ENCODE measurements around the gene GOLGB1.
A peak's percentile ranks its signal among the peaks of the same experiment; 100 is the strongest.
"Not testable (repeated sequence)": the region's sequence is repeated elsewhere in the genome, so short reads cannot be mapped to it uniquely, and the experiment has no call there.

GOLGB1 gene

DNA sequence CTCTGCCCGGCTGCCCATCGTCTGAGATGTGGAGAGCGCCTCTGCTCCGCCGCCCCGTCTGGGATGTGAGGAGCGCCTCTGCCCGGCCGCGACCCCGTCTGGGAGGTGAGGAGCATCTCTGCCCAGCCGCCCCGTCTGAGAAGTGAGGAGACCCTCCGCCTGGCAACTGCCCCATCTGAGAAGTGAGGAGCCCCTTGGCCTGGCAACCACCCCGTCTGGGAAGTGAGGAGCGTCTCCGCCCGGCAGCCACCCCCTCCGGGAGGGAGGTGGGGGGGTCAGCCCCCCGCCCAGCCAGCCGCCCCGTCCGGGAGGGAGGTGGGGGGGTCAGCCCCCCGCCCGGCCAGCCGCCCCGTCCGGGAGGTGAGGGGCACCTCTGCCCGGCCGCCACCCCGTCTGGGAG is 60.8 kb downstream of the GOLGB1 start:
- H3K27me3 Mint-ChIP-seq; H3K4me1 Mint-ChIP-seq (ENCODE audit: low read depth); H3K27ac Mint-ChIP-seq; H3K4me3 Mint-ChIP-seq: not testable (repeated sequence)
- peaks cover 17% of the 10 kb centered on the region for H3K9me3 Mint-ChIP-seq (ENCODE audit: low read depth)
- peaks cover 45% of the 10 kb centered on the region for H3K36me3 Mint-ChIP-seq

DNA sequence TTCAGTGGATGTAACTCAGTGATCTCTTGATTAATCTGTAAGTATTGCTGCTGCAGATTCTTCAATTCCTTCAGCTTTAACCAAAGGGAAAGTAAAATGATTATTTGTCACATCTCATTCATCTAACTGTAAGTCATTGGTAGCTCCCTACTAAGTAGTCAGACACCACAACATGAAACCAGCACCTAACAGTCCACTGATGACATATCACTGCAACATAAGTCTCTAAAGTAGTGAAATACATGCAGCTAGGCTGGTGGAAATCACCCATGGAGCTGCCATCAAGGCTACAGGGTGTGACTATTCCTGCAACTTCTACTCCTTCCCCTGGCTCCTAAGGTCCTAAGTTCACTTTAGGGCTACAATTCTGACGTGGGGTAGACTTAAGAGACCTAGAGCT is 67.7 kb downstream of the GOLGB1 start:
- H3K4me3 Mint-ChIP-seq: no peak overlapping the region
- H3K4me1 Mint-ChIP-seq (ENCODE audit: low read depth): no peaks in the 10 kb centered on the region
- no peaks in the 10 kb centered on the region for H3K27me3 Mint-ChIP-seq
- no peak overlapping the region for H3K27ac Mint-ChIP-seq
- peaks cover 38% of the 10 kb centered on the region for H3K36me3 Mint-ChIP-seq
- H3K9me3 Mint-ChIP-seq (ENCODE audit: low read depth): peaks cover 17% of the 10 kb centered on the region

DNA sequence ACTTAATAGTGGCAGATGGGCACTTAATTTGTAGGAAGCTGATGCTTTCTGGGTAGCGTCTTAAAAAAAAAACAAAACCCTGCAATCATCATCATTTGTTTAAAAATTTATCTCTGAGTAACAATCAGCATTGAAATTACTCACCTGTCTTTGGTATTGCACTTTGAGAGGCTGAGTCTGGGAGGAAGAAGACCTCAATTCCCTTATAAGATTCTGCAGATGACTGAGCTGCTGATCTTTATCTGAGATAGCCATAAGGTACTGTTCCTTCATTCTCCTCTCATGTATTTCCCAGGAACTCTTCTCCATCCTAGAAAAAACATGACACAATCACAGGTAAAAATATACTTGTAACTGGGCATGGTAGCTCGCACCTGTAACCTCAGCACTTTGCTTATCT is 72.4 kb downstream of the GOLGB1 start:
- Mint-ChIP-seq H3K4me3 (no peak overlapping the region), H3K4me1 (ENCODE audit: low read depth) (no peaks in the 10 kb centered on the region), H3K9me3 (ENCODE audit: low read depth) (no peaks in the 10 kb centered on the region), H3K27me3 (no peaks in the 10 kb centered on the region), H3K27ac (no peak overlapping the region), H3K36me3 (peaks cover 27% of the 10 kb centered on the region)

DNA sequence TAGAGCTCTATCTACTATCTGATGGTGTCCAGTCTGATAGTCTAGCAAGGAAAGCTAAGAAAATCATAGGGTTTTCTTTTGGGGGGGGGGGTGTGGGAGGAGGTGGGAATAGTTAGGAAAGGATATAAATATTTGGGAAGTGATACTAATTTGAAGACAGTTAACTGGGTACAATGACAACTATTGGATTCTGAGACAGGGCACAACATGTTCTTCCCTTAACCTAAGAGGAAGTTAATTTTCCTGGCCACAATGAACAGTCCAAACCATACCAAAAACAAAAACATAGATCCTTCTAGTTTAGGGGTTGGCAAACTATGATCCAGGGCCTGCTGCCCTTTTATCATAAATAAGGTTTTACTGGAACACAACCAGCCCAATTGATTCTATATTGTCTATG is 78.9 kb downstream of the GOLGB1 start:
- peaks cover 31% of the 10 kb centered on the region for H3K36me3 Mint-ChIP-seq
- H3K27me3 Mint-ChIP-seq: no peaks in the 10 kb centered on the region
- no peaks in the 10 kb centered on the region for H3K4me1 Mint-ChIP-seq (ENCODE audit: low read depth)
- H3K9me3 Mint-ChIP-seq (ENCODE audit: low read depth): no peaks in the 10 kb centered on the region
- no peak overlapping the region for H3K4me3 Mint-ChIP-seq
- H3K27ac Mint-ChIP-seq: no peak overlapping the region

DNA sequence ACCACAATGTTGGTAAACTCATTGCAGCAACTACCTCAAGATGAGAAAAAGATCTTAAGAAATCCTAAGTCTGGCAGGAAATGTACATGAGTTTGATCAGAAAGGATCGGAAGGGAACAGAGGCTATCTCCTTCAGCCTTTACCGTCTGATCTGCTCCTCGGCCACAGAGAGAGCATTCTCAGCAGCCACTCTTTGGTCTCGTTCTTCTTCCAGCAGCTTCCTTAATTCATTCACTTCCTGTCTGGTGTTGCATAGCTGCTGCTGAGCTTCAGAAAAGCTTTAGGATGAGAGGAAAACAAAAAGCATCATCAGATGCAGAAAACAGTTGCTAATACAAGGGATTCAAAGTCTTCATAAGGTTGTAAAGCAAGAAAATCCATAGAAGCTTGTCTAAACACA is 82.2 kb downstream of the GOLGB1 start:
- H3K9me3 Mint-ChIP-seq (ENCODE audit: low read depth): no peaks in the 10 kb centered on the region
- H3K4me1 Mint-ChIP-seq (ENCODE audit: low read depth): no peaks in the 10 kb centered on the region
- peaks cover 31% of the 10 kb centered on the region for H3K36me3 Mint-ChIP-seq
- H3K27ac Mint-ChIP-seq: no peak overlapping the region
- no peak overlapping the region for H3K4me3 Mint-ChIP-seq
- no peaks in the 10 kb centered on the region for H3K27me3 Mint-ChIP-seq

DNA sequence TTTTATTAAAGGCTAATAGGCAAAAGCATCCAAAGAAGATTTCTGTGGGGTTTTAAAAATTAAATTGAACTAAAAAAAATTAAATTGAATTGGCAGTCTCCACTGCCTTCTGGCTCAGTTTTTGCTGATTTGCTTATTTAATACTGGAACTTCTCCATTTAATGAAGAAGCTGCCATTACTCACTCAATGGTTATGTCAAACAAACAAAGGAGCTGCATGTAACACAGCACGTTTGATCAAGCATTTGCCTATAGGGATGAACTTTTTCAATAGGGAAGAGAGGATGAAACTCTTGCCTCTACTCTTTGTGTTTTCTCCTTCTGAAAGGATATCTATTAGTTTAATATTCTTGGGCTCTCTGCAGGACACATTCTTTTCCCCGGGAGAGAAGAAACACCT is 84.1 kb downstream of the GOLGB1 start:
- no peak overlapping the region for H3K27ac Mint-ChIP-seq
- H3K27me3 Mint-ChIP-seq: no peaks in the 10 kb centered on the region
- H3K9me3 Mint-ChIP-seq (ENCODE audit: low read depth): no peaks in the 10 kb centered on the region
- peaks cover 28% of the 10 kb centered on the region for H3K36me3 Mint-ChIP-seq
- no peak overlapping the region for H3K4me3 Mint-ChIP-seq
- H3K4me1 Mint-ChIP-seq (ENCODE audit: low read depth): peaks cover 11% of the 10 kb centered on the region

DNA sequence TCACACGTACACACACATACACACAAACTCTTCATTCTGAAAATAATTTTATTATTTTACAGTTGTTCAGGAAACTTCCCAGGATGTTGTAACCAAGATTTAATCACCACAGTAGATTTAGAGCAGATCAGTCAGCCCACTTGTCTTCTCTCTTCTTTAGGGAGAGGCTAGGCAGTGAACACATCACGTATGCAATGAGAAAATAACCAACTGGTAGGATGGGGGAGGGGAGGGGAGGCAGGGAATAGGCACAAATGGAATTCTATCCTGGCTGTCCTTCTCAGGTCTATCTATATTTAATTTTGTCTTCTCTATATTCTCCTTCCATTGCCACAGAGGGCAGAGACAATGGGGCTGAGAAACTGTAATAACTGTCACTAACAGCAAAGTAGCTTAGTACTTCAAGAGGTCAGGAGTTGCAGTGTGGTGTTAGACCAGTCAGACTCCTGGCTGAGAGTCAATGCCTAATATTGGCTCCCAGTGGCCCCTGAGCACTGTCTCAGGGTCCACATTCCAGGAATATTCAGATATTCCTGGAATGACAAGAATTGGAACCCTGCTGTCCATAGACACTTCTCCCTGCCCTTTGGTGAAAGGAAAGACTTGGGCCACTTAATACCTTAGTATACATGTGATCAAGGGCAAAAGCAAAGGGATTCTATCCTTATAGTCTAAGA is 86.2 kb downstream of the GOLGB1 start:
- H3K36me3 Mint-ChIP-seq: peaks cover 27% of the 10 kb centered on the region
- no peak overlapping the region for H3K27ac Mint-ChIP-seq
- H3K9me3 Mint-ChIP-seq (ENCODE audit: low read depth): no peaks in the 10 kb centered on the region
- peaks cover 31% of the 10 kb centered on the region for H3K4me1 Mint-ChIP-seq (ENCODE audit: low read depth)
- no peak overlapping the region for H3K4me3 Mint-ChIP-seq
- no peaks in the 10 kb centered on the region for H3K27me3 Mint-ChIP-seq

DNA sequence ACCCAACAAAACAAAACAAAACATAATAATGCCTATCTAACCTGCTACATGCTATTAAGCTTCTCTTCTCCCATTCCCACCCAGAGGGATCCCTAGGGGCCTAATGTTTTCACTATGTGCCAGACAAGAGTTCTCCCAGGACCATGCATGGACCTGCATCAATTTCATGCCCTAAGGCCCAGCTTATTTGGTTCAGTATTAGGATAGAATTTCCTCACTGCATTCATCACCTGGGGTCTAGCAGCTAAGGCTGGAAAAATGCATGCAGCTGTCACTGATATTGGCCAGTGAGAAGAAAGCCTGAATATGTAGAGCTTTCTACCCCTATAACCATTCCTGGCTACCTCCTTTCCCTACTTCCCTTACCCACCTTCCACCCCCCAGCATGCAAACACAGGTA is 86.8 kb downstream of the GOLGB1 start:
- peaks cover 37% of the 10 kb centered on the region for H3K4me1 Mint-ChIP-seq (ENCODE audit: low read depth)
- H3K4me3 Mint-ChIP-seq: no peak overlapping the region
- no peaks in the 10 kb centered on the region for H3K27me3 Mint-ChIP-seq
- no peaks in the 10 kb centered on the region for H3K9me3 Mint-ChIP-seq (ENCODE audit: low read depth)
- peaks cover 33% of the 10 kb centered on the region for H3K36me3 Mint-ChIP-seq
- no peak overlapping the region for H3K27ac Mint-ChIP-seq

DNA sequence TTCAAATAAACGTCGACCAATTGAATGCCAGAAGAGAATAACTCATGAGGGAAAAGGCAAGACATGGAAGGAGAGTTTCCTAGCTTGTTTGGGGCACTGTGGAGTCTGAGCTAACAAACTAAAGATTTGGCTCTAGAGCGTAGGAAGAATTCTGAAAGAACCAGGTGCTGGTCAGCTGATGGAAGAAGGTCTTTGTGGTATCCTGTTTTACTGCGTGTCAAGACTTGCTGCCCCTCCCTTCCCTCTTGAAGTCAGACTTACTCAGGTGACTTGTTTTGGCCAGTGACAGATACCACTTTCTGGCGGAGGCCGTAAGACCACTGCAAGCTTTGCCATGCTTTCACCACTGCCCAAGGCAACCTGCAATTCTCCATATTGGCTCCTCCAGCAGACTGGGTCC is 88.2 kb downstream of the GOLGB1 start:
- Mint-ChIP-seq H3K9me3 (ENCODE audit: low read depth) (no peaks in the 10 kb centered on the region), H3K36me3 (peaks cover 29% of the 10 kb centered on the region), H3K27me3 (no peaks in the 10 kb centered on the region), H3K27ac (peak overlapping the region; percentile 99), H3K4me1 (ENCODE audit: low read depth) (peaks cover 50% of the 10 kb centered on the region), H3K4me3 (peak overlapping the region; percentile 97)

DNA sequence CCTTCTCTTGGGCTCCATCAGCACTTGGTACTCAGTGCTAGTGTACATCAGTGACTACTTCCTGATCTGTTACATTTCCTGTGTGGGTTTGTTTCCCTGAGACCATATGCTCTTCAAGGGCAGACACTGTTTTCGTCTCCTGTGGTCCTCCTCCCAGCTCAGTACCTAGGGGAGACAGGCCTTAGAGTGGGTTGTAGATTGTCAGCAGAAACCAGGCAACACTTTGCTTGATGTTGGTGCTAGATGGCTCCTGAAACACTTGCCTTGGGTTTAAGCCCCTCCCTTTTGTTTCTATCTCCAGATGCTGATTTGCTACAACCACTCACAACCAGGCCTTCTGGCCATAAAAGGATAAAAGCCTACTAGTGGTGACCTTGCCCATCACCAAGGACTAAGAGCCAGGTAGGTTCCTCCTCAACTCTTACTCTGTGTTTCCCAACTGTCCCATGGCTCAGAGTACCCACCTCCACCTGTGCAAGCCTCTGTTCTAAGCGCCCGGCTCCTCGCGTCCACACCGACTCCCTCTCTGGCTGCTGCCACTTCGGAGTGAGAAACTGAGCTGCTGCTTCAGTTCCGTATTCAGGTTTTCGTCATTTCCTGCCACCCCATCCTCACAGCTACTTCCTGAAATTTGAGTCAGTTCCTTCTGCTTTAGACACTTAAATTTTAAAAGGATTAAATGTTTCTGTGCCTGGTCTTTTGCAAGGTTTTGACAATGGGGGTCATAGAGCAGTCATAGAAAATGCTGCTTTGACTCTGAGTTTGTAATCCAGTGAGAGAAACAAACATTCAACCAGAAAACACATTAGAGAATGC is 89.0 kb downstream of the GOLGB1 start, which contains the start of gene HCLS1:
HCLS1 (minus strand) TSS at position 548 of the 816 bp plus-strand sequence. CDS start 2,556 bp downstream, outside the sequence.
- peaks cover 55% of the 10 kb centered on the region for H3K4me1 Mint-ChIP-seq (ENCODE audit: low read depth)
- H3K9me3 Mint-ChIP-seq (ENCODE audit: low read depth): no peaks in the 10 kb centered on the region
- peak within 1 kb of the TSS; percentile 99 for H3K27ac Mint-ChIP-seq
- peak within 1 kb of the TSS; percentile 97 for H3K4me3 Mint-ChIP-seq
- H3K36me3 Mint-ChIP-seq: peaks cover 31% of the 10 kb centered on the region
- no peaks in the 10 kb centered on the region for H3K27me3 Mint-ChIP-seq

DNA sequence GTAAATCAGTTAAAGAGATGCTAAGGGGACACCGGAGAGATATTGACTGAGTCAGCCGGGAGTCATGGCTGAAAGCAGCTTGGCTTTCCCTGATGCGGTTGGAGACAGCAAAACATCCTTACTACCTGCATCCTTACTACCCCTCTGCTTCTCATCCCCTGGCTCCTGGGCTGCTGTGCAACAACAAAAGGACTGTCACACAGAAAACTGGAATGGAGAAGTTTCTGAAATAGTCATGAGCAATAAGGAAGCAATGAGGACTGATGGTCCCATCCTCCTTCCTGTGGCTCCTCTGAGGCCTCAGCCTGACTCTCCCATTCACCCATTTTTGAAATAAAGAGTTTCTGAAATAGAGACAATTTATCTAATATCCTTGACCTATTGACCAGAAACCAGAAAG is 90.0 kb downstream of the GOLGB1 start:
- H3K27ac Mint-ChIP-seq: peak overlapping the region; percentile 99
- H3K27me3 Mint-ChIP-seq: no peaks in the 10 kb centered on the region
- H3K4me1 Mint-ChIP-seq (ENCODE audit: low read depth): peaks cover 63% of the 10 kb centered on the region
- H3K36me3 Mint-ChIP-seq: peaks cover 28% of the 10 kb centered on the region
- H3K9me3 Mint-ChIP-seq (ENCODE audit: low read depth): no peaks in the 10 kb centered on the region
- peak overlapping the region; percentile 97 for H3K4me3 Mint-ChIP-seq

DNA sequence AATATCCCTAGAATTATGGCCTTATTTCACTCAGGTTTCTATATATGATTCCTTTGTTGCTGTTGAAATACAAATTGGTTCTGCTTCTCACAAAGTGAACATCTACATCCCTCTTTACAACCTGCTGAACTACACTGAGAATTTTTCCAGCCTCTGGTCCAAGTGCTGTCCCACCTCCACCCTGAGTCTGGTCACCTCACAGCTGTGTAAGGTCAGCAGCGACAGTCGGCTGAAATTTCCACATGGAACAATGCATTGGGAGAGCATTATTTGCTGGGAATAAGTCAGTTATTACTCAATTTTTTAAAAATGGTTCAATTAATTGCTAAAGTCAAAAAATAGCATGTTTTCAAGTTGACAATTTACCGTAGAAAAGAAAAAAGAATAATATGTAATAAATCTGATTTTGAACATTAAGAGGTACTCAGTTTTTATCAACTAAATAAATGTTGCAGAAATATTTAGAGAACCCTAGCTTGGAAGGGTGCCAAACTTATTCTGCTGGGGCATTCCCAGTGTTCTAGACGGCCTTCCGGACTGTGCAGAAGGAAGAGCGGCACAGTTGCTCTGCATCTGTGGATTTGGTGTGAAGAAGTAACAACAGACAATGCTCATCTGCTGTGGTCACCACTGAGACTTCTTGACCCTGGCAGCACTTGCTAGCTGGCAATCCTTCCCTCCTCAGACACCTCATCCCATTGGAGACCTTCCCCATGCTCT is 90.7 kb downstream of the GOLGB1 start:
- no peaks in the 10 kb centered on the region for H3K9me3 Mint-ChIP-seq (ENCODE audit: low read depth)
- peak overlapping the region; percentile 97 for H3K4me3 Mint-ChIP-seq
- peak overlapping the region; percentile 99 for H3K27ac Mint-ChIP-seq
- peaks cover 70% of the 10 kb centered on the region for H3K4me1 Mint-ChIP-seq (ENCODE audit: low read depth)
- H3K27me3 Mint-ChIP-seq: no peaks in the 10 kb centered on the region
- H3K36me3 Mint-ChIP-seq: peaks cover 26% of the 10 kb centered on the region

DNA sequence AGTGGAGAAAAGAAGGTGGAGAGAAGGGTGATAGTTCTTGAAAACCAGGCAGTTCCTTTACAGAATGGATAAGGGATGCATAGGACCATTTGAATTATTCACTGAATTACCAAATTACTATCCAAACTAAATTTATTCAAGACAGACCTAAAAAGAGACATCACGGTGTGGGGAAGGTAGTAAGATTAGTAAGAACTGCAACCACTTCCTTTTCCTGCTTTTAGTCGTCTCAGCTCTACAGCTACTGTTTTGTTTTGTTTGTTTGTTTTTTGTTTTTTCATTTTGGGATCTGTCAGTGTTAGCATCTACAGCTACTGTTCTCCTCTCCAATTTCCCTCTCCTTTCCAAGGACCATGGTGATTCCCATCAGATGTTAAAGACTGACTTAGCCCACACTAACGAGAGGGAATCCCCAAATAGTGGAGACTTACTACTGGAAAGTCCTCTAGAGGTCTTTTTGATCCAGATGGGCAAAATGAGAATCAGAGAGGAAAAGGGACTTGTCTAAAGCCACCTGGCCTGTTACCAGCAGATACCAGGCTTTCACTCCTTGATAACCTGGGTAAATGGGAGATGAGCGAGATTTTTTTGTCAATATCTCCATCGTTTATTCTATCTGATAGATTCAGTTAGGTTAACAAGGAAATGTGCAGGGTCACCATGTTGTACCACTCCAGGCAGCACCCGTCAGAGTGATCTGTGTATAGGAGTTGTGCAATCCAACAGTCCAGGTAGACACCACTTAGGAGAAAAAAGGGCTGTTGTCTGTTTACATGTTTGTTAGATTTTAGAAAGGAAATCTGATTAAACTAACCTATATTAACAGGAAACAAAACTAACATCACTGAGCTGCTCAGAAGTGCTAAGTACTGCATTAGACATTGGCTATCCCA is 94.8 kb downstream of the GOLGB1 start:
- Mint-ChIP-seq H3K4me3 (peak overlapping the region; percentile 75), H3K36me3 (peaks cover 27% of the 10 kb centered on the region), H3K9me3 (ENCODE audit: low read depth) (no peaks in the 10 kb centered on the region), H3K4me1 (ENCODE audit: low read depth) (peaks cover 88% of the 10 kb centered on the region), H3K27ac (peak overlapping the region; percentile 86), H3K27me3 (no peaks in the 10 kb centered on the region)

DNA sequence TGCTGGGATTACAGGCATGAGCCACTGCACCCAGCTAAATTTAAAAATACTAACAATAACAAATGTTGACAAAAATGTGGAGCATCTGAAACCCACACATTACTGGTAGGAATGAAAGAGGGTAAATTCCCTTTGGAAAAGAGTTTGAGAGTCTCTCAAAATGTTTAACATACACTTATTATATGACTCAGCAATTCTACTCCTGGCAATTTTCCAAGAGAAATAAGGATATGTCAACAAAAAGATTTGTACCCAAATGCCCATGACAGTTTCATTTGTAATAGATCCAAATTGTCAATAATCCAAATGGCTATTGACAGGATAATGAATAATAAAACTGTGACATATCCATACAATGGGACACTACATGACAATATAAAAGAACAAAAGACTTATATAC is 97.9 kb downstream of the GOLGB1 start:
- Mint-ChIP-seq H3K36me3 (peaks cover 15% of the 10 kb centered on the region), H3K27ac (peak overlapping the region; percentile 78), H3K4me3 (peak overlapping the region; percentile 18), H3K4me1 (ENCODE audit: low read depth) (peaks cover 72% of the 10 kb centered on the region), H3K27me3 (no peaks in the 10 kb centered on the region), H3K9me3 (ENCODE audit: low read depth) (no peaks in the 10 kb centered on the region)

All from activated naive CD8-positive, alpha-beta T cell (primary cell).